Measurements from ENCODE around the gene FGD1. TPM values are rescaled to one million over a fixed set of nuclear protein-coding genes. Genes with fewer than 3 reads are reported as not detected.
A peak's percentile ranks its signal among the peaks of the same experiment; 100 is the strongest.

The FGD1 gene
- total and polyA plus RNA-seq, 2 of the 8 experiments (the other 6 are each of a cell fraction or from before 2014, with no cell fraction given) = 6.8 to 34.9 TPM

DNA sequence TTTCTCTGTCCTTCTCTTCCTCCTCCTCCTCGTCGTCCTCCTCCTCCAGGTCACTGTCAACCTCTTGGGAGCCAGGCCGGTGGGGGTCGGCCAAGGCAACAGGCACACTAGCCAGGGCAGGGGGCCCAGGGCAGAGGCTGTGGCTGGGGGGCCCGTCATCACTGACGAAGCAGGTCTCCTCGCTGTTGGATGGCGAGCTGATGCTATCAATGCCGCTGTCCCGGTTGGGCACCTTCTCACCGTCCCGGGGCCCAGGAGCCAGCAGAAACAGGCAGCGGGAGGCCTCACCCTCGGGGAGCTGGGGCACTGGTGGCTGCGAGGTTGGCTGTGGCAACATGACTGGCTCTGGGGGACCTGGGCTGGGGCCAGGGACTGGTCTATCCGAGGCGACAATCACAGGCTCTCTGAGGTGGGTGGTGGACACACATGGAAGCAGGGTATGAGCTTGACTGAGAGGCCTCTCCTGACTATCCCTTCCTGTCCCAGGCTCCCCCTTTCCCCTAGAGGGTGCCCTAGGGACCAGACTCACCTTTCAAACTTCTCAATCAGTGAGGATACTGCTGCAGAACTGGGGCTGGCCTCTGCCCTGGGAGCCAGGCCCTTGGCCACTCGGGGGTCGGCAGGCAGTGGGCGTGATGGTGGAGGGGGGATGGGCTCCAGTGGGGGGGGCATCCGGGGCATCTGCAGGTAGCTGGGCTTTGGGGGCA lies 25.8 kb downstream of the FGD1 start:
- DNase-seq (ENCODE audit: low read depth in 1 of 2, low spot score in 2 of 2) = no peak
- Histone ChIP-seq H3K27me3 (replicated peaks in 1 of 4; ENCODE audit: control insufficient read depth in 3 of 4, extremely low read depth in 1 of 4, insufficient read depth in 3 of 4, low read length in 3 of 4) (no peaks in the 10 kb centered on the region), H3K18ac (ENCODE audit: extremely low read depth, low read length) (no peak overlapping the region), H3K4ac (replicated peaks; ENCODE audit: insufficient read length, low read depth, low read length) (no peak overlapping the region), H3K27ac (ENCODE audit: low read depth, low read length) (no peak overlapping the region), H3K4me2 (ENCODE audit: insufficient read depth in 1 of 2, low read depth in 2 of 2, low read length in 2 of 2) (no peak overlapping the region), H2BK15ac (ENCODE audit: low read length) (no peak overlapping the region), H2BK5ac (ENCODE audit: low read depth, low read length) (no peak overlapping the region), H4K20me1 (replicated peaks in 1 of 2; ENCODE audit: control insufficient read depth in 1 of 2, insufficient read depth in 2 of 2, low read length in 2 of 2) (no peaks in the 10 kb centered on the region), H3K79me2 (ENCODE audit: control insufficient read depth in 1 of 2, insufficient read depth in 2 of 2, low read length in 2 of 2) (peaks cover 0 to 4% of the 10 kb centered on the region in 2 experiments; a peak in 1 of 4 replicates), H4K8ac (ENCODE audit: extremely low read depth, insufficient read depth, low read length) (no peak overlapping the region; the same call in 1 of the 2 replicates), H4K5ac (ENCODE audit: insufficient read length, low read depth, low read length) (no peak overlapping the region), H3K56ac (replicated peaks; ENCODE audit: insufficient read length, low read depth, low read length) (no peak overlapping the region), H3K4me1 (replicated peaks in 1 of 4; ENCODE audit: control insufficient read depth in 3 of 4, insufficient read depth in 4 of 4, low read length in 3 of 4) (no peaks in the 10 kb centered on the region), H3K79me1 (ENCODE audit: low read depth, low read length) (no peaks in the 10 kb centered on the region; the same call in 1 of the 2 replicates), H2BK120ac (replicated peaks; ENCODE audit: low read depth, low read length) (no peak overlapping the region), H3K4me3 (ENCODE audit: extremely low read depth in 1 of 4, insufficient read depth in 2 of 4, low read depth in 3 of 4, low read length in 4 of 4) (no peak overlapping the region), H2BK20ac (ENCODE audit: low read length) (no peak overlapping the region), H4K91ac (replicated peaks; ENCODE audit: insufficient read length, low read length) (no peak overlapping the region), H2BK12ac (ENCODE audit: low read depth, low read length) (no peak overlapping the region), H3K9me3 (ENCODE audit: insufficient read depth in 2 of 2, low read depth in 1 of 2, low read length in 1 of 2) (no peaks in the 10 kb centered on the region), H3K23me2 (ENCODE audit: low read depth, low read length) (no peaks in the 10 kb centered on the region), H2AFZ (ENCODE audit: low read length) (no peak overlapping the region), H2AK5ac (ENCODE audit: low read depth, low read length) (no peak overlapping the region), H3K9ac (replicated peaks in 1 of 4; ENCODE audit: extremely low read depth in 1 of 4, low read depth in 3 of 4, low read length in 3 of 4) (no peak overlapping the region), H3K14ac (ENCODE audit: insufficient read length) (no peak overlapping the region), H3K23ac (ENCODE audit: insufficient read length) (no peak overlapping the region), H3K36me3 (ENCODE audit: control insufficient read depth in 2 of 4, insufficient read depth in 4 of 4, low read length in 3 of 4) (peaks cover 0 to 28% (median 11%) of the 10 kb centered on the region in 4 experiments; a peak in 6 of 8 replicates)
- CTCF ChIA-PET (ENCODE audit: partially characterized antibody) = interaction anchor here (0.8 to 1.2 kb wide), 3 partner anchors 17 to 78 kb away, joined by 3 read pairs; no protein-coding TSS in a partner anchor
- TF ChIP-seq RFX5 (IDR thresholded peaks at IDR 0.05; ENCODE audit: borderline replicate concordance, low read depth, low read length) (no peak), RAD21 (IDR thresholded peaks at IDR 0.05 in 1 of 2, conservative IDR thresholded peaks at IDR 0.05 in 1 of 2; ENCODE audit: low read depth in 2 of 2, low read length in 2 of 2) (peak in 1 of 2 experiments; percentile 3; a peak in 1 of 4 replicates), TAF1 (IDR thresholded peaks at IDR 0.05; ENCODE audit: low read depth, low read length) (no peak)
- POLR2A ChIA-PET (ENCODE audit: partially characterized antibody) = interaction anchor here (1.1 kb wide), 1 partner anchor 60 kb away, joined by 3 read pairs; the partner anchor contains the start of gene GNL3L
- no peak for FAIRE-seq
- WGBS, 2 experiments (ENCODE audit: extremely low coverage in 1 of 2, insufficient coverage in 1 of 2, insufficient read length in 1 of 2, insufficient replicate concordance in 2 of 2, low coverage in 1 of 2, low lambda C conversion rate in 2 of 2, missing lambda C conversion rate in 1 of 2) = 91% methylated on average over 4 of the region's 21 CpGs; no CpG with 5 or more reads in 1 of the 2 experiments
